RWPE2 (cell line): Measurements from ENCODE around the gene THSD8.
"Not testable (repeated sequence)": the region's sequence is repeated elsewhere in the genome, so short reads cannot be mapped to it uniquely, and the experiment has no call there.

ENCODE experiments used
- ATAC-seq: fragments of 200-7000 bp; cut with Tn5 transposase; 3 replicates; pipeline ENCODE4 v1.9.1; 2021; ENCODE audit warnings: low read depth
- DNase-seq: peaks from one replicate; pipeline ENCODE4 v3.0.0-alpha.2; 2020; ENCODE audit warnings: low spot score
- H3K27ac ChIP-seq: fragments of 450-650 bp; 2 replicates; pipeline ENCODE4 v1.5.1; 2017; ENCODE audit warnings: mild to moderate bottlenecking; ENCODE audit not compliant: poor library complexity, severe bottlenecking
- H3K27me3 ChIP-seq: fragments of 250-450 bp; sonication (Bioruptor Pico); 2 replicates; pipeline ENCODE4 v1.5.1; 2021; ENCODE audit warnings: mild to moderate bottlenecking, moderate library complexity; ENCODE audit not compliant: insufficient read depth, poor library complexity, severe bottlenecking
- H3K36me3 ChIP-seq: fragments of 250-450 bp; sonication (Bioruptor Pico); 2 replicates; pipeline ENCODE4 v1.5.1; 2020; ENCODE audit warnings: low read depth, mild to moderate bottlenecking, moderate library complexity
- H3K4me1 ChIP-seq: fragments of 250-450 bp; sonication (Bioruptor Pico); 2 replicates; pipeline ENCODE4 v1.5.1; 2021; ENCODE audit warnings: mild to moderate bottlenecking, moderate library complexity; ENCODE audit not compliant: insufficient read depth, poor library complexity, severe bottlenecking
- H3K4me3 ChIP-seq: fragments of 250-450 bp; sonication (Bioruptor Pico); 2 replicates; pipeline ENCODE4 v1.5.1; 2021; ENCODE audit warnings: mild to moderate bottlenecking, moderate library complexity; ENCODE audit not compliant: severe bottlenecking
- H3K9me3 ChIP-seq: fragments of 250-450 bp; sonication (Bioruptor Pico); 2 replicates; pipeline ENCODE4 v1.5.1; 2021; ENCODE audit warnings: mild to moderate bottlenecking, moderate library complexity; ENCODE audit not compliant: severe bottlenecking
- CTCF ChIP-seq: fragments of 450-650 bp; IDR thresholded peaks from one replicate; pipeline ENCODE4 v1.5.1; 2017; ENCODE audit warnings: mild to moderate bottlenecking, moderate library complexity; ENCODE audit not compliant: poor library complexity, severe bottlenecking

Gene THSD8

DNA sequence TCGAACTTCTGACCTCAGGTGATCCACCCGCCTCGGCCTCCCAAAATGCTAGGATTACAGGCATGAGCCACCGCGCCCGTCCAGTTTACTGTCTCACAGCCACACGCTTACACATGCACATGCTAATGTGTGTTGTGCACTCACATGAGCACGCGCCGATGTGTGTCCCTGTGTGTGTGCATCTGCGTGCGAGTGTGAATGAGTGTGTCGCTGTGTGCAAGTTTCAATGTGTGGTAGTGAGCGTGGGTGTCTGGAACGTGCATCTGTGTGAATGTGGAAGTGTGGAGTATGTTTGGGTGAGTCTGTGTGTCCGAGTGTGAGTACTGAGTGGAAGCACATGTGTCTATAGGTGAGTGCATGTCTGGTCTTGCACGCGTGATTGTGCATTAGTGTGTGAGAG lies 40.6 kb downstream of the THSD8 start:
- TF ChIP-seq CTCF, result no peak
- H3K4me1 ChIP-seq, result no peaks in the 10 kb centered on the region
- no peak for ATAC-seq
- no peaks in the 10 kb centered on the region for H3K36me3 ChIP-seq
- no peaks in the 10 kb centered on the region for H3K9me3 ChIP-seq
- no peak overlapping the region for H3K4me3 ChIP-seq
- H3K27me3 ChIP-seq, result peaks cover 27% of the 10 kb centered on the region
- no peak for DNase-seq
- no peak overlapping the region for H3K27ac ChIP-seq

DNA sequence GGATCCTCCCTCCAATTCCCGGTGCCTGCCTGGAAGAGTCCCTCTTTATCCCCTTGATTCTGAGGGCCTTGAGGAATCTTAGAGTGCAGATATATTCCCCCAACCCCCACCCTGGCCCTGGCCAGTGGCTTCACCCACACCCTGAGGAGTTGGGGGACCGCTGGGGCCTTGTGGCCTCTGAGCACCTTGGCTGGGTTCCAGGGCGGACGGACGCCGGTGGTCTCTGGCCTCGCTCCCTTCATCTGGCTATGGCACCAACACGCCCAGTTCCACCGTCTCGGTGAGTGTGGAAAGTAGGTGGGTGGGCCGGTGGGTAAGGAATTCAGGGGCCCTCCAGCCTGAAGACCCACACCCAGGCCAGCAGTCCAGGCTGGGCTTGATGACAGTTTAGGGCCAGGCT lies 41.5 kb downstream of the THSD8 start:
- Histone ChIP-seq H3K27ac (no peak overlapping the region), H3K36me3 (no peaks in the 10 kb centered on the region)
- no peak for TF ChIP-seq CTCF

DNA sequence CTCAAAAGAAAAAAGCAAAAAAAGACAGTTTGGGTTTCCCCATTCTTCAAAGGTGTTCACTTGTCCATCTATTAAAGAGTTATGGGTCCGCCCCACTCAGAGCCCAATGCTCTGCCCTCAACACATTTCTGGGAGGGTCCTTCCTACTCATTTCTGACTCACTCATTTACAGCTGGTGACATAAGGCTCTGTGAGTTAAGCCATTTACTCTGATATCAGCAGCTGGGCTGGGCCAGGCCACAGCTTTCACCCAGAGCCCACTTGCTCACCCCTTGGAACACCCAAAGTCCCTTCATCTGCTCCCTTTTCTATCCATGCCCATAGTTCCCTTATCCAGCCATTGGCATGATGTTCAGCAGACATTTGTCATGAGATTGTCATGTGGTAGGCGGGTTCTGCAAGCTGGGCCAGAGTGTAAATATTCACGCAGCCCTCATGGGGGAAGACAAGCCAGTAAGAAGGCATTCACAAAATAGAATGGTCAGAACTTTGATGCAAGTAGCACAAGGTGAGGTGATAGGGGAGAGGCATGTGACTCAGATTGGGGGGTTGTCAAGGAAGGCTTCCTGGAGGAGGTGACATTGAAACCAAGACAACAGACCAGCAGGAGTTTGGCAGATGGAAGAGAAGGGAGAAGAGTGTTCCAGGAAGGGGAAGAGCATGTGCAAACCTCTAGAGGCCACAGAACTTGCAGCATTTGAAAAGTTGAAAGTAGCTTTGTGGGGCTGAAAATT lies 42.3 kb downstream of the THSD8 start:
- Histone ChIP-seq H3K4me1 (peaks cover 3% of the 10 kb centered on the region), H3K27ac (no peak overlapping the region), H3K9me3 (no peaks in the 10 kb centered on the region), H3K27me3 (peaks cover 13% of the 10 kb centered on the region), H3K36me3 (no peaks in the 10 kb centered on the region), H3K4me3 (no peak overlapping the region)
- no peak for ATAC-seq
- TF ChIP-seq CTCF, result no peak
- no peak for DNase-seq

More for the DNA sequence above, 41.5 kb downstream of the THSD8 start:
- DNase-seq (no peak), ATAC-seq (no peak)
- peaks cover 3% of the 10 kb centered on the region for H3K4me1 ChIP-seq
- no peak overlapping the region for H3K4me3 ChIP-seq
- H3K9me3 ChIP-seq, result no peaks in the 10 kb centered on the region
- peaks cover 21% of the 10 kb centered on the region for H3K27me3 ChIP-seq

- not testable (repeated sequence) for H3K9me3 ChIP-seq, H3K36me3 ChIP-seq, DNase-seq, H3K4me1 ChIP-seq, ATAC-seq, H3K27me3 ChIP-seq, H3K27ac ChIP-seq, H3K4me3 ChIP-seq
These were observed 44.7 kb downstream of the THSD8 start for GRCh38 chr19:12846613-12847012.

GRCh38 chr19:12847159-12848139 lies 45.6 kb downstream of the THSD8 start:
- peak; percentile 93 for ATAC-seq
- peak; percentile 98 for TF ChIP-seq CTCF
- Histone ChIP-seq H3K36me3 (no peaks in the 10 kb centered on the region), H3K27me3 (no peaks in the 10 kb centered on the region), H3K4me3 (peak overlapping the region; percentile 13), H3K9me3 (no peaks in the 10 kb centered on the region), H3K27ac (no peak overlapping the region), H3K4me1 (peaks cover 3% of the 10 kb centered on the region)
- no peak for DNase-seq
